ENCODE measurements around the gene KRT15.

The KRT15 gene

DNA sequence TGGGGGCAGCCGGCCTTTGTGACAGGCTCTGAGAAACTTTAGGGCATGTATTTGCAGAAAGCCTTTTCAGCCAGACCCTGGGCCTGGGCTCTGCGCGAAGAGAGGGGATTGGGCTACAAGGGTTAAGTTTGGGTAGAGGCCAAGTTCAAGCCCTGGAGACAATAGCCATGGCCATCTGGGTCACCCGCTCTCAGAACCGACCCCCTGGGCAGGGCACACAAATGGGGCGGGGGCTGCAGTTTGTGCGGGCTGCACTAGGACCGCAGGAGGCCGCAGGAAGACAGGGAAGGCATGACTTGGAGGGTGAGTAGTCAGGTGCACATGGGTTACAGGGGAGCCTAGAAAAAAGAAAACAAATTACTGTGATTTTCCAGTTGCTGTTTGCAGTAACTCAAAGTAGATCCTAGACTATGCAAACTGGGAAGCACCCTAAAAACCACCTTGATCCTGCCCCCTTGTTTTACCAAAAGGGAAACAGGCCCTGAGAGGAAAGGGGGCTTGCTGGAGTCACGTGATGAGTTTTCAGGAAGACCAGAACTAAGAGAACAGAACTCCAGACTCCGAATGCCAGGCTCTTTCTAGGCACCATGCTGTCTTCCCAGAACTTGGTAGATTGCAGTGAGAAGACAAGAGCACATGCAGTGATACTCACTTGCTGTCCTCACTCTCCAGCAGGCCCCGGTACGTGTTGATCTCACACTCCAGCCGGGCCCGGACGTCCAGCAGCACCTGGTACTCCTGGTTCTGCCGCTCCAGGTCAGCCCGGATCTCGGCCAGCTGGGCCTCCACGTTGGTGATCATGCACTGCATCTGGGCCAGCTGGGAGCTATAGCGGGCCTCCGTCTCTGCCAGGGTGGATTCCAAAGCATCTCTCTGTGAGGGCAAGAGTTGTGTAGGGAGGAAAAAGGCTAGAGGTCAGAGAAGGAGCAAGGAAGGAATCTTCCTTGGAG is 41.5 kb downstream of the KRT15 start:
- Mint-ChIP-seq H3K4me1 (no peaks in the 10 kb centered on the region), H3K27ac (peak overlapping the region in 1 of 3 experiments; percentile 25), H3K9me3 (peaks cover 6% of the 10 kb centered on the region), H3K27me3 (ENCODE audit: low read depth) (peaks cover 4% of the 10 kb centered on the region), H3K4me3 (no peak overlapping the region), H3K36me3 (ENCODE audit: low read depth) (no peaks in the 10 kb centered on the region)
- TF ChIP-seq CTCF (IDR thresholded peaks at IDR 0.05; ENCODE audit: unreplicated experiment in 3 of 3), result no peak

DNA sequence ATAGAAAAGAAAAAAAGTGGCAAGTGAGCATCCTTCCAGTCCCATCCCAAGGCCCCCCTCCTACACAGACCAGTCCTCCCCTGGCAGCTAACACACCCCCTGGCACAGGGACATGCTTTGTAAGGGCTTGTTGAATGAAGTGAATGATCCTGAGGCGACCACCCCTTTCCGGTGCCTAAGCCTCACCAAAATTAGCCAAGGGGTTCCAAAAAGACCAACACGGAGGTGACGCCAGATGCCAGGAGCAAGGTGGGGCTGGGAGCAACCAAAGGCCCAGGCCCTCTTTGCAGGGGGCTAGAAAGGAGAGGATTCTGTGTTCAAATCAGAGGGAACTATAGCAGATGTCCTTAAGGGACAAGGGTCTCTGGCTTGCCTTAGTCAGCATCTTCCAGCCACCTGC is 43.3 kb downstream of the KRT15 start:
- no peak overlapping the region for H3K27ac Mint-ChIP-seq
- H3K36me3 Mint-ChIP-seq (ENCODE audit: low read depth), result no peaks in the 10 kb centered on the region
- peaks cover 4% of the 10 kb centered on the region for H3K27me3 Mint-ChIP-seq (ENCODE audit: low read depth)
- H3K4me1 Mint-ChIP-seq, result no peaks in the 10 kb centered on the region
- peaks cover 19% of the 10 kb centered on the region for H3K9me3 Mint-ChIP-seq
- no peak for TF ChIP-seq CTCF (IDR thresholded peaks at IDR 0.05; ENCODE audit: unreplicated experiment in 3 of 3)
- no peak overlapping the region for H3K4me3 Mint-ChIP-seq

DNA sequence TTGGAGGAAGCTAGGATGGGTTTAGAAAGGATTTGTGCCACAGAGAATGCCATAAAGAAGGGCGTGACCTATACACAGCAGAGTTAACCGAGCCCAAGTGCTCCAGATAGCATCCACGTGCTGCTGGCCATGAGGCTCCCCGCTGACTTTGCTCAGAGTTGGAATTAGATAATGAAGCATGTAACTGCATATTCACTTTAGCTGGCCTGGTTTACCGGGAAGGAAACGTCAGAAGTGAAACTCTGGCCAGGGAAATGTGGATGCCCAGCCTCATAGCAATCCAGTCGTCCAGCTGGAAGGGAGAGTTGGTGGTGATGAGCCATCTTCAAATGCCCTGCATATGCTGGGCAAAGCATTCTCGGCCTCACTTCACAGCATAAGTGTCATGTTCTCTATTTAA is 43.8 kb downstream of the KRT15 start:
- Mint-ChIP-seq H3K27me3 (ENCODE audit: low read depth) (peaks cover 4% of the 10 kb centered on the region), H3K4me3 (no peak overlapping the region), H3K4me1 (no peaks in the 10 kb centered on the region), H3K36me3 (ENCODE audit: low read depth) (no peaks in the 10 kb centered on the region), H3K9me3 (peaks cover 19% of the 10 kb centered on the region), H3K27ac (no peak overlapping the region)
- no peak for TF ChIP-seq CTCF (IDR thresholded peaks at IDR 0.05; ENCODE audit: unreplicated experiment in 3 of 3)

DNA sequence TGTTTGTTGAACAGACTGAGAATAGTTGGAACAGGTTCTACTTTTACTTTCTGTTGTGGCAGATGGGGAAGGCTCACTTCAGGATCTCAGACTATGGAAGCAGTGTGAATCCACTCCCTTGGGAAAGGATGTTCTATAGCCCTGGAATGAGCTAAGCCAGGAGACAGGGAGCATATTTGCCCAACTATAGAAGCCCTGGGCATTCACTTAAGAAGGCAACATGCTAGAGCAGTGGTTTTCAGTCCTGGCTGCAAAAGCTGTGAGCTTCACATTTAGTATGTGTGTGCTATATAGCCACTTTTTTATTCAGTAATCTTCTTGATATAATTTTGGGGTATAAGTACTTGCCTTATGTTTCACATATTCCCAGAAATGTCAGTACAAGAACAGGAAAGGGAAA is 50.3 kb downstream of the KRT15 start:
- Mint-ChIP-seq H3K9me3 (peaks cover 30% of the 10 kb centered on the region), H3K4me3 (no peak overlapping the region), H3K4me1 (no peaks in the 10 kb centered on the region), H3K27ac (no peak overlapping the region), H3K27me3 (ENCODE audit: low read depth) (peaks cover 13% of the 10 kb centered on the region), H3K36me3 (ENCODE audit: low read depth) (no peaks in the 10 kb centered on the region)
- TF ChIP-seq CTCF (IDR thresholded peaks at IDR 0.05; ENCODE audit: unreplicated experiment in 3 of 3), result no peak

DNA sequence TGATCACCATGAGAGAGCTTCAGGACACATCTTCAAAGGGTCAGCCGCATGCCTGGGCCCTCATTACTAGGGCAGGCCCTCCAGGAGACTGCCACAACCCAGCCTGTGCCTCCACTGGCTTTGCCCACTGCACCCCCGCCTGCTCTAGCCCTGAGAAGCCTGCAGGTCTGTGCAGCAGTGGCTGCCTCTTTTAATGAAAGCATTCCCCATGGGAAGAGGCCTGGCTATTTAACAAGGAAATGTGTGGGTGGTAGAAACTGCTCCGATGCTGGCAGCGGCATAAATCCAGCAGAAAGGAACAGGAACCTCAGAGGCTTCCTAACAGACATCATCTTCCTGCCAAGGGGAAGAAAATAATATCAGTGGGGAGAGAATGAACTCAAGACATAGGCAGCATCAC is 51.1 kb downstream of the KRT15 start:
- H3K27ac Mint-ChIP-seq, result peak overlapping the region in 1 of 3 experiments; percentile 48
- H3K36me3 Mint-ChIP-seq (ENCODE audit: low read depth), result no peaks in the 10 kb centered on the region
- peaks cover 13% of the 10 kb centered on the region for H3K27me3 Mint-ChIP-seq (ENCODE audit: low read depth)
- H3K4me1 Mint-ChIP-seq, result no peaks in the 10 kb centered on the region
- H3K9me3 Mint-ChIP-seq, result peaks cover 27% of the 10 kb centered on the region
- H3K4me3 Mint-ChIP-seq, result no peak overlapping the region
- no peak for TF ChIP-seq CTCF (IDR thresholded peaks at IDR 0.05; ENCODE audit: unreplicated experiment in 3 of 3)

- Mint-ChIP-seq H3K27ac (peak within 1 kb of the TSS in 1 of 3 experiments; percentile 48), H3K4me1 (no peaks in the 10 kb centered on the region), H3K4me3 (no peak within 1 kb of the TSS), H3K9me3 (peaks cover 22% of the 10 kb centered on the region), H3K36me3 (ENCODE audit: low read depth) (no peaks in the 10 kb centered on the region), H3K27me3 (ENCODE audit: low read depth) (peaks cover 19% of the 10 kb centered on the region)
- TF ChIP-seq CTCF (IDR thresholded peaks at IDR 0.05; ENCODE audit: unreplicated experiment in 3 of 3), result no peak
Observed at GRCh38 chr17:41466988-41467387, 51.7 kb downstream of the KRT15 start, which contains the start of gene KRT32. KRT32 (minus strand) TSS chr17:41467386; CDS start chr17:41467325, 61 bp downstream.
